Immature natural killer cell (primary cell): ENCODE data around the gene CST5. TPM values are rescaled to one million over a fixed set of nuclear protein-coding genes. Genes with fewer than 3 reads are reported as not detected.
"Not testable (repeated sequence)": the region's sequence is repeated elsewhere in the genome, so short reads cannot be mapped to it uniquely, and the experiment has no call there.

Source experiments
- DNase-seq, 3 donors: peaks; one replicate each; pipeline ENCODE4 v3.0.0; 2022; ENCODE audit warnings: mixed read lengths in 1 of 3
- H3K27ac Mint-ChIP-seq, 6 donors: one replicate each; pipeline ENCODE4 v1.8.0; 2020; ENCODE audit warnings: mixed read lengths in 6 of 6, mild to moderate bottlenecking in 5 of 6, inconsistent platforms in 4 of 6, moderate library complexity in 3 of 6
- H3K27me3 Mint-ChIP-seq, 3 donors: one replicate each; pipeline ENCODE4 v1.8.0; 2020 to 2021; ENCODE audit warnings: low read depth in 3 of 3, mild to moderate bottlenecking in 3 of 3, mixed read lengths in 3 of 3, moderate library complexity in 3 of 3, inconsistent platforms in 1 of 3
- H3K36me3 Mint-ChIP-seq, 3 donors: one replicate each; pipeline ENCODE4 v1.8.0; 2020; ENCODE audit warnings: mixed read lengths in 3 of 3, inconsistent platforms in 2 of 3, mild to moderate bottlenecking in 2 of 3
- H3K4me1 Mint-ChIP-seq, 2 donors: one replicate each; pipeline ENCODE4 v1.8.0; 2020; ENCODE audit warnings: inconsistent platforms in 2 of 2, mild to moderate bottlenecking in 2 of 2, mixed read lengths in 2 of 2, moderate library complexity in 1 of 2
- H3K4me3 Mint-ChIP-seq, 5 donors: one replicate each; pipeline ENCODE4 v1.8.0; 2020; ENCODE audit warnings: mild to moderate bottlenecking in 5 of 5, mixed read lengths in 5 of 5, inconsistent platforms in 3 of 5, moderate library complexity in 3 of 5
- H3K9me3 Mint-ChIP-seq, 6 donors: one replicate each; pipeline ENCODE4 v1.8.0; 2020; ENCODE audit warnings: mild to moderate bottlenecking in 6 of 6, mixed read lengths in 6 of 6, inconsistent platforms in 4 of 6, moderate library complexity in 3 of 6
- polyA plus RNA-seq, 3 donors: library from polyadenylated mRNA; unstranded; fragments of 300-500 nt; fragmentation: Illumina TruSeq; gene quantifications; one replicate each; pipeline ENCODE4 v1.2.3, GENCODE V29; 2021

Gene CST5
- polyA plus RNA-seq, 3 donors from 2014 or later, result not detected

DNA sequence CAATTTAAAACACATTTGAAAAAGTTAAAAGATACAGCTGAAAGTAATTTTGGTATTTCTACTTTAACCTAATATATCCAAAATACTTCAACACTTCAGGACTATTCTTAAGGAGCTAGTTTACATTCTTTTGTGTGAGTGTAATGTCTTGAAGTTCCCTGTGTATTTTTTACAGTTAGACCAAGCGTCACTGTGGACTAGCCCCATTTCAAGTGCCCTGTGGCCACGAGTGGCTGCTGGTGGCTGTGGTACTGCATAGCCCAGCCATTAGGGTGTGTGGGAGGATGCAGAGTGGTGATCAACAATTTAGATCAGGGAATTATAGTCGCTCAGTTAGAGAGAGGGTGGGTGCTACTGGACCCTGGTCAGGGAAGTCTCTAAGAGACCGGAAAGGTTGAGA is 869 bp upstream of the CST5 start:
- H3K27me3 Mint-ChIP-seq, result peaks cover 0 to 3% (median 0%) of the 10 kb centered on the region in 3 donors
- DNase-seq, result no peak
- no peak overlapping the region for H3K4me3 Mint-ChIP-seq
- no peaks in the 10 kb centered on the region for H3K36me3 Mint-ChIP-seq
- no peak overlapping the region for H3K27ac Mint-ChIP-seq
- no peaks in the 10 kb centered on the region for H3K4me1 Mint-ChIP-seq
- no peaks in the 10 kb centered on the region for H3K9me3 Mint-ChIP-seq

DNA sequence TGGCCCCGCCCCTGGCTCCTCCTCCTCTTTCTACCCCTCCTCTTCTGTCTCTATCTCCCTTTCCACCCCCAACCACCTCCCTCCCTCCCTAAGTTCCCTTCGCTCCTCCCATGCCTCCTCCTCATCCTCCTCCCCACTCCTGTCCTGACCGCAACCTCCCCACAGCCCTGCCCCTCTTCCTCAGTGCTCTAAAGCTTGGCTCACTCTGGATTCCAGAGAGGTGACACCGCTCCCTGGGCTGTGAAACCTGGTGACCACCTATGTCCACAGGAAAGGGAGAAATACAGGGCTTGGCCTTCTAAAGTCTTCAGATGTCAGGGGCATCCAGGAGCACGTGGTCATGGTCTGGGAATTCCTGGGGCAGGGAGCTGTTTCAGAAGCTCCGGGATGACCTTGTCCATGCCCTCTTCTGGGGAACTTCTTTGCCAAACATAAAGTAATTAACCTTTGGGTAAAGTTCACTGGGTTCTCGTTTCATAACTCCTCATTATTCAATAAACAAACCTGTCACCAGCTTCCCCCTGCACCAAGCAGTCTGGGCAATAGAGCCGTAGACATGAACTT is 345 bp upstream of the CST5 start:
- no peak for DNase-seq
- Mint-ChIP-seq H3K9me3 (no peaks in the 10 kb centered on the region), H3K4me1 (no peaks in the 10 kb centered on the region), H3K27me3 (peaks cover 0 to 3% (median 0%) of the 10 kb centered on the region in 3 donors), H3K4me3 (no peak overlapping the region), H3K36me3 (no peaks in the 10 kb centered on the region), H3K27ac (no peak overlapping the region)

- DNase-seq, result no peak
- Mint-ChIP-seq H3K36me3 (no peaks in the 10 kb centered on the region), H3K27ac (no peak overlapping the region), H3K9me3 (no peaks in the 10 kb centered on the region), H3K4me3 (no peak overlapping the region), H3K27me3 (peaks cover 0 to 3% (median 0%) of the 10 kb centered on the region in 3 donors), H3K4me1 (no peaks in the 10 kb centered on the region)
Observed at GRCh38 chr20:23878787-23879186, 761 bp downstream of the CST5 start.

- not testable (repeated sequence) for H3K4me3 Mint-ChIP-seq
Observed at GRCh38 chr20:23878016-23878542, 1.5 kb downstream of the CST5 start.

GRCh38 chr20:23877524-23877923 is 2.0 kb downstream of the CST5 start:
- no peaks in the 10 kb centered on the region for H3K9me3 Mint-ChIP-seq
- H3K27ac Mint-ChIP-seq, result no peak overlapping the region
- peaks cover 0 to 6% (median 0%) of the 10 kb centered on the region in 3 donors for H3K27me3 Mint-ChIP-seq
- no peaks in the 10 kb centered on the region for H3K4me1 Mint-ChIP-seq
- no peaks in the 10 kb centered on the region for H3K36me3 Mint-ChIP-seq
- H3K4me3 Mint-ChIP-seq, result no peak overlapping the region
- DNase-seq, result no peak

More at GRCh38 chr20:23878016-23878542, 1.5 kb downstream of the CST5 start:
- not testable (repeated sequence) for H3K9me3 Mint-ChIP-seq, H3K27me3 Mint-ChIP-seq, H3K36me3 Mint-ChIP-seq, H3K4me1 Mint-ChIP-seq, H3K27ac Mint-ChIP-seq, DNase-seq

- no peaks in the 10 kb centered on the region for H3K36me3 Mint-ChIP-seq
- H3K27me3 Mint-ChIP-seq, result peaks cover 0 to 3% (median 2%) of the 10 kb centered on the region in 3 donors
- H3K27ac Mint-ChIP-seq, result no peak overlapping the region
- H3K9me3 Mint-ChIP-seq, result no peaks in the 10 kb centered on the region
- no peak for DNase-seq
- H3K4me3 Mint-ChIP-seq, result no peak overlapping the region
- no peaks in the 10 kb centered on the region for H3K4me1 Mint-ChIP-seq
Observed at GRCh38 chr20:23875606-23876237, 3.8 kb downstream of the CST5 start.

DNA sequence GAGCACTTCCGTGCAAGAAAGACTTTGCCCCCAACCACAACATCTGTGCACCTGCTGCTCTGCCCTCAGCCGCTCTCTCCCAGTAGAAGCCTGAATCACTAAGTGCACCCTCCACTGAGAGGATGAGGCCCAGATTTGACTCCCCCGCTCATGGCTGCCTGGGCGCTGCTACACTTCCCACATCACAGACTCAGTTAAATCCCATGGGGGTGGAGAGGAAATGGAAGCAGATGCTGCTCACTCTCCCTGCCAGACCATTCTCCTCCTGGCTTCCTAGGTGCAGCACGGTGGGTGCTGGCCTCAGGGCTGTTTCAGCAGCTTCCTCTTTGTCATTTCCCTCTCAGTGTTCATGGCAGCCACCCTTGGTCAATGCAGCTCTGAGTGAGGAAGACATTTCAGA is 4.8 kb downstream of the CST5 start:
- Mint-ChIP-seq H3K9me3 (no peaks in the 10 kb centered on the region), H3K36me3 (no peaks in the 10 kb centered on the region), H3K4me3 (no peak overlapping the region), H3K27me3 (peaks cover 0 to 3% (median 2%) of the 10 kb centered on the region in 3 donors), H3K27ac (no peak overlapping the region), H3K4me1 (no peaks in the 10 kb centered on the region)
- no peak for DNase-seq

DNA sequence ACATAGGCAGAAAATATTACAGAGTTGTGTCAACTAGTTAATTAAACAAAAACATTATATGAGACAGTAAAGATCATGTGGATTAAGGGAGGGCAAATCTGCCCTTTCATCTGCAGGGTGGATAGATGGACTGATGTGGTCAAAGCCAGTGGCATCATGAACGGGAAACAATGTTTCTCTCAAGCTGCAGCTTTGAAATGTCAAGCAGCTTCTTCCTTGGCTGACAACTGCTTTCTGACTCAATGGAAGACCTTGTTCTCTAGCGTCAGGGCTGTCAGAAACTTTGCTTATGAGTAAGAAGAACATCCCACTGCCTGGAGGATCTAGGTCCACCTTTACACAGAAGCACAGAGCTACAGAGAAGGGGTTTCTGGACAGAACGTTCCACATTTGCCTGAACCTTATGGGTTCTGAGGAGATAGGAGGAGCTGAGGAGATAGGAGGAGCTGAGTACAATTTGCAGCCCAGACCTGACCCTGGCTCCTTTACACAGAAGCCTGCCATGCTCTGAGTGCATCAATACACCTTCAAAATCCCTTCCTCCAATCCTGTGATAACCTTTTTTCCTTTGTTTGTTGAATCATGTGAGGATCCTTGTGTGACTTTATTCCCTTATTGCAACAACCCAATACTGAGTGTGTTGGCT is 6.1 kb downstream of the CST5 start:
- DNase-seq, result no peak

GRCh38 chr20:23872065-23872464 is 7.5 kb downstream of the CST5 start:
- DNase-seq, result no peak
- no peaks in the 10 kb centered on the region for H3K36me3 Mint-ChIP-seq
- H3K27me3 Mint-ChIP-seq, result peaks cover 3 to 7% (median 7%) of the 10 kb centered on the region in 3 donors
- H3K27ac Mint-ChIP-seq, result no peak overlapping the region
- no peaks in the 10 kb centered on the region for H3K4me1 Mint-ChIP-seq
- H3K4me3 Mint-ChIP-seq, result no peak overlapping the region
- no peaks in the 10 kb centered on the region for H3K9me3 Mint-ChIP-seq

More for the DNA sequence above, 6.1 kb downstream of the CST5 start:
- Mint-ChIP-seq H3K4me3 (no peak overlapping the region), H3K9me3 (no peaks in the 10 kb centered on the region), H3K36me3 (no peaks in the 10 kb centered on the region), H3K27me3 (peaks cover 2 to 6% (median 3%) of the 10 kb centered on the region in 3 donors), H3K27ac (no peak overlapping the region), H3K4me1 (no peaks in the 10 kb centered on the region)

- no peaks in the 10 kb centered on the region for H3K9me3 Mint-ChIP-seq
- no peaks in the 10 kb centered on the region for H3K36me3 Mint-ChIP-seq
- no peak overlapping the region for H3K4me3 Mint-ChIP-seq
- H3K27ac Mint-ChIP-seq, result no peak overlapping the region
- no peaks in the 10 kb centered on the region for H3K4me1 Mint-ChIP-seq
- DNase-seq, result no peak
- peaks cover 3 to 12% (median 7%) of the 10 kb centered on the region in 3 donors for H3K27me3 Mint-ChIP-seq
Observed at GRCh38 chr20:23870461-23870860, 9.1 kb downstream of the CST5 start.

GRCh38 chr20:23869520-23869919 is 10.0 kb downstream of the CST5 start:
- H3K36me3 Mint-ChIP-seq, result no peaks in the 10 kb centered on the region
- H3K4me1 Mint-ChIP-seq, result no peaks in the 10 kb centered on the region
- no peak overlapping the region for H3K27ac Mint-ChIP-seq

GRCh38 chr20:23868321-23868720 is 11.2 kb downstream of the CST5 start:
- H3K4me3 Mint-ChIP-seq, result no peak overlapping the region

More at GRCh38 chr20:23869520-23869919, 10.0 kb downstream of the CST5 start:
- DNase-seq, result no peak
- no peaks in the 10 kb centered on the region for H3K9me3 Mint-ChIP-seq
- no peak overlapping the region for H3K4me3 Mint-ChIP-seq
- peaks cover 5 to 15% (median 10%) of the 10 kb centered on the region in 3 donors for H3K27me3 Mint-ChIP-seq

DNA sequence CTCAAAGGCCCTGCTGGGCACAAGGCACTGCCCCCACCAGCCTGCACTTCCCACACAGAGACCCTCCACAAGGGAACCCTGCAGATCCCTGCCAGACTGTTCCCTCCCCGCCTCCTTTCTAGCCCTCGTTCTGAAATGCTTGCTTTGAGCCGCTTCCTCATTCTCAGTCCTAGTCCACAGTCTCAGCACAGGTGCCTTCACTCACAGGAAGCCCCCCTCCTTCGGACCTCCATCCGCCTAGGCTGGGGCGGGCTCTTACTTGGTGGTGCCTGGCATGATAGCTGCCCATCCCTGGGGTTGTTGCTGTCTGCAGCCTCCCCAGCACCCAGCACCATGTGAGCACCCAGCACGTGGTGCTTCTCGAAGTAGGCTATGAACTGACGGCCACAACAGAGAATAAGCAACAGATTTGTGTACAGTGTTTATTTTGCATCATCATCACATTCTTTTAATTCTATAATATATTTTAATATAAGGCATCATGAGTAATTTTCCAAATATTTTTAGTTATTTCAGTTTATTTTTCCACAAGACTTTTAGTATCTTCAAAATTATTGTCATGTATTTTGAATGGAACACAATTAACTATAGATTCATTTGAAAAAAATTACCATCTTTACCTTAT is 12.3 kb downstream of the CST5 start:
- no peak overlapping the region for H3K4me3 Mint-ChIP-seq
- H3K27me3 Mint-ChIP-seq, result peaks cover 6 to 15% (median 10%) of the 10 kb centered on the region in 3 donors
- no peak overlapping the region for H3K27ac Mint-ChIP-seq

More at GRCh38 chr20:23868321-23868720, 11.2 kb downstream of the CST5 start:
- Mint-ChIP-seq H3K4me1 (no peaks in the 10 kb centered on the region), H3K9me3 (no peaks in the 10 kb centered on the region), H3K27ac (no peak overlapping the region), H3K27me3 (peaks cover 9 to 15% (median 10%) of the 10 kb centered on the region in 3 donors), H3K36me3 (no peaks in the 10 kb centered on the region)
- no peak for DNase-seq

GRCh38 chr20:23860771-23861170 is 18.8 kb downstream of the CST5 start:
- H3K27ac Mint-ChIP-seq, H3K27me3 Mint-ChIP-seq, H3K9me3 Mint-ChIP-seq, DNase-seq, H3K4me1 Mint-ChIP-seq, H3K4me3 Mint-ChIP-seq, H3K36me3 Mint-ChIP-seq: not testable (repeated sequence)

More for the DNA sequence above, 12.3 kb downstream of the CST5 start:
- Mint-ChIP-seq H3K9me3 (no peaks in the 10 kb centered on the region), H3K4me1 (no peaks in the 10 kb centered on the region), H3K36me3 (no peaks in the 10 kb centered on the region)
- no peak for DNase-seq
